HG03520 (cell line): Measurements from ENCODE around the gene TFDP1.
"Not testable (repeated sequence)": the region's sequence is repeated elsewhere in the genome, so short reads cannot be mapped to it uniquely, and the experiment has no call there.

Source experiments
- ATAC-seq: cut with Tn5 transposase; IDR thresholded peaks from one replicate; pipeline ENCODE4 v1.9.1; 2021; ENCODE audit warnings: mild to moderate bottlenecking, moderate library complexity; ENCODE audit not compliant: unreplicated experiment

Gene TFDP1

DNA sequence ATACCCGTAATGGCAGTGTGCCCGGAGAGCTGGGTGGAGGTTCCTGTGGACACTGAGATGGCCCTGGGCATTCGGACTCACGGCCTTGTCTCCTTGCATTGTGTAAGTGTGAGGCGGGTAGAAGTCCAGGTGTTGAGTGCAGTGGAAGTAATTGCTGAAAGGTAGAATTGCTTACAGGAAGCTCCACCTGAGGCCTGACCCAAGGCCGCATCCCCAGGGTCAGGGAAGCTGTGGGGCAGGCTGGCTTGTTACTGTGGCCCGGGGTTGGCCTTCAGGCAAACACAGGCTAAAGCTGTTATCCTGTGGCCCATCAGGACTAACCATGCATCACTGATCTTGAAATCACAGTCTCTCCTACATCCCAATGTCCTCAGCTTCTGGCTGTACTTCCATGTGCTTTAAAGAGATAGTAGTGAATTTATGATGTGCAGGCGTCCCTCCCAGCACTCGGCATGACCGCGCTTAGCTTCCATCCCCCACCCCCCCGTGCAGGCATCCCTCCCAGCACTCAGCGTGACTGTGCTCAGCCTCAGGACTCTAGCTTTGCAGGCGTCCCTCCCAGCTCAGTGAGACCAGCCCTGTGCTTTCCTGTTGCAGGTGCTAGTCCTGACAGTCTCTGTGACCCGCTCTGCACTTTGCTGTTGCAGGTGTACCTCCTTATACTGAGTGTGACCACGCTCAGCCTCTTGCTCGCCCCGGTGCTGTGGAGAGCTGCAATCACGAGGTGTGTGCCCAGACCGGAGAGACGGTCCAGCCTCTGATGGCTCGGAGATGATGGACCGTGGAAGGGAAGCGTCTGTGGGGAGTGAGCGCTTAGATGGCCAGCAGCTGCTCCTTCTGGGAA lies 35.6 kb upstream of the TFDP1 start:
- no peak for ATAC-seq

- no peak for ATAC-seq
Measured at GRCh38 chr13:113550453-113550852, 34.1 kb upstream of the TFDP1 start.

DNA sequence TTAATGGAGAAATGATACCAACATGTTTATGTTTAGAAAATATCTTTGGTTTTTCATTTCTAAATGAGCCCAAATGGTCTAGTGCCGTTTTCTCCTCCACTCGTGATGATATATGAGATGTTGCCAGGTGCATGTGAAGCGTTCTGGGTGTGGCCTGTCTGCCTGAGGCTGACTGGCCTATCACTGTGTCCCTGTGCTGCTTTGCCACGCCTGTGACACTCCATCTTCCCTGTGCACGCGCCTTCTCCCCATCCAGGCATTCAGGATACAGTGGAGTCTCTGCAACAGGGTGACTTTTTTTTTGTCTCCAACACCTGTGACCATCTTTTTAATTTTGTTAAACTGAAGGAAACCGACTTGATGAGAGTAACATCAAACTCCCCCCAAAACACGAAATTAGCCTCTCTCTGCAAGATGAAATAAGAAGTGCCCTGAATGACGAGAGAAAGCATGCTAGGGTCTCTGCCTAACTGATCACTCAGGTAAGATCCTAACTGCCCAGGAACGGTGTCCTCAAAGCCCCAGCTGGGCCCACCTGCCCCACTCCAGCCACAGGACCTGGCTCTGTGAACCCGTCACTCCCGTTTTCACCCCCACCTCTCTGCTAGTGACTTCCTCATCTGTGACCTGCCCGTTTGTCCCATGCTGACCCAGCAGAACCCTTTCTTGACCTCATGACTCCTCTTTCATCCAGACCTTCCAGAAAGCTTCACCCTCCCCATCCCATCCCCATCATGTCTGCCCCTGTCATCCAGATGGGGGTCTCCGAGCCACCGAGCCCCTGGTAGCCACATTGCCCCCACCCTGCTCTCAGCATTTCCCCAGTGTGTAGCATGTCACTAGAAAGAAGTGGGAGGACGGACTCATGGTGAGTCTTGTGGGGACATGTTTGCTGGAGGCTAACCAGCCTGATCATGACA lies 33.2 kb upstream of the TFDP1 start:
- ATAC-seq: no peak

GRCh38 chr13:113552079-113552478 lies 32.5 kb upstream of the TFDP1 start:
- no peak for ATAC-seq

GRCh38 chr13:113552786-113553434 lies 31.6 kb upstream of the TFDP1 start:
- ATAC-seq: no peak

DNA sequence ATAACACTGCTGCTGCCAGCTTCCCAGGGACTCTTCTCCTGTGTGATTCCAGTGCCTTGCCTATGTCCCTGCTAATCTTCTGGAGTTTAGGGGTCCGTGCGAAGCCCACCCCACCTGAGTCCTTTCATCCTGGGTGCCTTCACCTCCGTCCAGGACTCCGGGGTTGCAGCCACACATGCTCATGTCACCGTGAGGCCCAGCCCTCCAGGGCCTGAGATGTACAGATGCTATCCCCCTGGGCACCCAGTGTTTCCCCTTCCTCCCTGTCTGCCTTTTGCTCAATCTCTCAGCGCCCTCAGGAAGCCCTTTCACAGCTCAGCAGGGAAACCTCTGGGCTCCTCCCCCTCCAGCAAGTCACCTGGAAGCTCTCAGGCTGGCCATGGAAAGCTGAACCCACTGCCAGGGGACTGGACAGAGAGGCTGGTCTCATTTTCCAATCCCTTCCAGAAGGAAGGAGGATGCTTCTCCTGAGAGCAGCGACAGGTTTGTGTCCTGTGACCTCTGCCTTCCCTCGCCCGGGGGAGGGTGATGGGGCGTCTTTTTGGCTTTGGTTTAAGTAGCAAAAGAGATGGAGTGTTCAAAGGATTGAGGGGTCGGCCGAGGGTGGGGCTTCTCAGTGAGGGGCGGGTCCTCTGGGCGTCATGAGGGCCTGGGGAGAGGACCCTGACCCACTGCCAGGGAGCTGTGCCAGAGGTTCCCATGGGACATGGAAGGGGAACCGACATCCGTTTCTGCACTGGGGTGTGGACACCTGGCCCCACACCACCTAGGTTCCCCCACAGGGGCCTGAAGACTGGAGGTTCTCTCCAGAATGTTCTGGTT lies 30.8 kb upstream of the TFDP1 start:
- no peak for ATAC-seq

- ATAC-seq: no peak
Measured at GRCh38 chr13:113554333-113554700, 30.2 kb upstream of the TFDP1 start.

DNA sequence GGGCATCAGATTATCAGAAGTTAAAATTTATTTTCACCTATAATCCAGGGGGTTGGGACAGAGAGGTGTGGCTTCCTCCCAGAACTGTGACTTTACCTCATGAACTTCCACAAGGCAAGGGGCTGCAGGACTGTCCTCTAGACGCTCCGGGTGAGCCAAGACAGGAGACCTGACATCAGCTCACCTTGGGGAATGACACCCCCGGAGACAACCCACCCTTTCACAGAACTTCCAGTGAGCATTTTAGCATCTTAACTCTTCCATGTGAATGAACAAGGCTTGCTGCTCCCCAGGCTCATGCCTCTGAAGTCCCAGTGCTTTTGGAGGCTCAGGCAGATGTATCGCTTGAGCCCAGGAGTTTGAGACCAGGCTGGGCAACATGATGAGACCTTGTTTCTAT lies 29.4 kb upstream of the TFDP1 start:
- no peak for ATAC-seq

DNA sequence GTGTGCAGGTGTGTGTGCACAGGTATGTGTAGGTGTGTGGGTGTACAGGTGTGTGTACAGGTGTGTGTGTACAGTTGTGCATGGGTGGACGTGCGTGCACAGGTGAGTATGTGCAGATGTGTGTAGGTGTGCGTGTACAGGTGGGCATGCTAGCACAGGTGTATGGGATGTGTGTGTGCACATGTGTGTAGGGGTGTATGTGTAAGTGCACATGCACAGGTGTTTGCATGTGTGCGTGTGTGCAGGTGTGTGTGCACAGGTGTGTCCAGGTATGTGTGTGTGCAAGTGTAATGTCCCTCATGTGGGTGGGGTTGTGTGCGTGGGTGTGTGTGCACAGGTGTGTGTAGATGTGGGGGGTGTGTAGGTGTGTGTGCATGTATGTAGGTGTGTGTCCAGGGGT lies 27.5 kb upstream of the TFDP1 start:
- no peak for ATAC-seq

- no peak for ATAC-seq
Measured at GRCh38 chr13:113558461-113558860, 26.1 kb upstream of the TFDP1 start.

GRCh38 chr13:113559061-113559460 lies 25.5 kb upstream of the TFDP1 start:
- no peak for ATAC-seq

DNA sequence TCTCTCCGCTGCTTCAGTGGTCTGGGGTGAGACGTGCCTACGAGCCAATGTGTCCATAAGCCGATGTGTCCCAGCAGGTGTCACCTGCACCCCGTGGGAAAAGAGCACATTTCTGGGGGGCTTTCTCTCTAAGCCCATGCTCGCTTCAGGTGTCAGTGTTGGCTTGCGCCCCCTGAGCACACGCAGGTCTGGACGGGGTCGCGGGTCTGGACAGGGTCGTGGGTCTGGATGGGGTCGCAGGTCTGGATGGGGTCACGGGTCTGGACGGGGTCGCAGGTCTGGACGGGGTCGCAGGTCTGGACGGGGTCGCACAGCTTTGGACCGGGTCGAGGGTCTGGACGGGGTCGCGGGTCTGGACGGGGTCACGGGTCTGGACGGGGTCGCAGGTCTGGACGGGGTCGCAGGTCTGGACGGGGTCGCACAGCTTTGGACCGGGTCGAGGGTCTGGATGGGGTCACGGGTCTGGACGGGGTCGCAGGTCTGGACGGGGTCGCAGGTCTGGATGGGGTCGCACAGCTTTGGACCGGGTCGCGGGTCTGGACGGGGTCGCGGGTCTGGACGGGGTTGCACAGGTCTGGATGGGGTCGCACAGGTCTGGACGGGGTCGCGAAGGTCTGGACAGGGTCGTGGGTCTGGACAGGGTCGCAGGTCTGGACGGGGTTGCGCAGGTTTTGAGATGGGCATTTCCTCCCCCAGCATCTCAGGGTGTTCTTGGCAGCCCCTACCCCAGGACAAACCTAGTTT lies 24.5 kb upstream of the TFDP1 start:
- ATAC-seq: no peak

GRCh38 chr13:113560645-113561416 lies 23.7 kb upstream of the TFDP1 start:
- ATAC-seq: no peak

- ATAC-seq: no peak
Measured at GRCh38 chr13:113561417-113562084, 23.0 kb upstream of the TFDP1 start.

GRCh38 chr13:113562085-113562749 lies 22.3 kb upstream of the TFDP1 start:
- ATAC-seq: no peak

DNA sequence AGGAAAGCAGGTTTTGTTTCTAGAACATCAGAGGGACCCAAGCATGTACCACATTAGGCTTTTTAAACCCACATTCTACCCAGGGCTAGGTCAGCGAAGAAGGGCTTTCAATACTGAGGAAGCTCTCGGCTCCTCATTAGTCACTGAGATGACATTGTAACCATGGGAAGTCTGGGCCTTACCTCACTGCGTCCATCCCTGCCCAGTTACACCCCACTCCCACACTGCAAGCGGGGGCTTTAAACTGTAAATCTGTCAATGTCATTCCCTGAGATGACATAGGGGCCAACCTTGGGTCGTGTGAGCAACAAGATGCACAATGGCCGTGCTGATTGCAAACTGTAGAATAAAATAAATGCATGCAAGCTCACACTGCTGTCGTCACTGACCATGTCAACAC lies 21.7 kb upstream of the TFDP1 start:
- ATAC-seq: no peak

DNA sequence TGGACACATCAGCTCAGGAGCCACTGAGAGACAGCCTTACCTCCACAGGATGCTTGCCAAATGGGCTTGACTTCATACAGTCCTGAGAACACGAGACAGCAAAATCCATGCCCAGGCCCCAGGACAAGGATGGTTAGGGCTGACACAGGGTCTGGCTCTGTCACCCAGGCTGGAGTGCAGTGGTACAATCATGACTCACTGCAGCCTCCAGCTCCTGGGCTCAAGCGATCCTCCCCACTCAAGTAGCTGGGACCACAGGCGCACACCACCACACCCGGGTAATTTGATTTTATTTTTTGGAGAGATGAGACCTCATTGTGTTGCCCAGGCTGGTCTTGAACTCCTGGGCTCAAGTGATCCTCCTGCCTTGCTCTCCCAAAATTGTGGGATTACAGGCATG lies 21.0 kb upstream of the TFDP1 start:
- ATAC-seq: not testable (repeated sequence)
